NOMO-1 (cell line): ENCODE results near the gene ZBTB7A.

Experiments
- DNase-seq, 2 experiments: peaks; one replicate each; lab custom pipeline; 2025; ENCODE audit not compliant: unreplicated experiment in 2 of 2; lab: John Stamatoyannopoulos, UW

ZBTB7A gene

GRCh38 chr19:4066682-4067395 is at the start of gene ZBTB7A:
ZBTB7A (minus strand) TSS chr19:4066899; CDS start chr19:4055232, 11,667 bp downstream.
- DNase-seq = peak; percentile 87 to 88

GRCh38 chr19:4115818-4116385 is 49.2 kb upstream of the ZBTB7A start:
- no peak for DNase-seq

DNA sequence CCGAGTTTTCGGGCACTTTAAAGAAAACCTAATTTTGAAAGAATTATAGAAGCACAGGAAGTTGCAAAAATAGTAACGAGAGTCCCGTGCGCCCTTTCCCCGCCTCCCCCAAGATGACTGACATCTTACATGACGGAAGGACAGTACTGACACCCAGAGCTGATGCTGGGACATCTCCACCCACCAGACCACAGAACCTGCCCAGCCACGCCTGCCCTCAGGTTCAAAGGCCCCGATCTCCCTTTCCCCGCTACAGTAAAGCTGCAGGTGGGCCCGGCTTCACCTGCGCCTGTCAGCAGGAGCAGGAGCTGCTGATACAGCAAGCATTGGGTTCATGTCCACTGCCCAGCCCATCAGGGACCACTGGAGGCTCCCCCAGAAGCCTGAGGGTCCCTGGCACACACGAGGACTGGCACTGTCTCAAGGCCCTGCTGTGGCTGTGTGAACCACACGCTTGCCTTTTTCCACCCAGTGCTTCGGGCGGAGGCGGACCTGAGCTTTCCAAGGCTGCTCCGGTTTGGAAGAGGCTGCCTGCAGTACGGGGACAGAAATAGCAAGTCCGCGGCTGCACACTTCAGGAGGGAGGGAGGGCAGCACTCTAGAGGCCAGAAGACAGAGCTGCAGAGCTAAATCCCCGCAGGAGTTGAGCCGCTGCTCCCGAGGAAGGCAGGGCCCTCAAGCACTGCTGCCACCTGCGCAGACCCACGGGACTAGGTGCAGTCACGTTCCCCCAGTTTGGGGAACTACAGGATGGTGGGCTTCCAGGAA is 48.5 kb upstream of the ZBTB7A start:
- peak; percentile 73 to 76 for DNase-seq

GRCh38 chr19:4114181-4114580 is 47.5 kb upstream of the ZBTB7A start:
- no peak for DNase-seq

- DNase-seq = no peak
Measured at GRCh38 chr19:4113398-4114088, 46.8 kb upstream of the ZBTB7A start.

- no peak for DNase-seq
Measured at GRCh38 chr19:4112367-4112766, 45.7 kb upstream of the ZBTB7A start.

DNA sequence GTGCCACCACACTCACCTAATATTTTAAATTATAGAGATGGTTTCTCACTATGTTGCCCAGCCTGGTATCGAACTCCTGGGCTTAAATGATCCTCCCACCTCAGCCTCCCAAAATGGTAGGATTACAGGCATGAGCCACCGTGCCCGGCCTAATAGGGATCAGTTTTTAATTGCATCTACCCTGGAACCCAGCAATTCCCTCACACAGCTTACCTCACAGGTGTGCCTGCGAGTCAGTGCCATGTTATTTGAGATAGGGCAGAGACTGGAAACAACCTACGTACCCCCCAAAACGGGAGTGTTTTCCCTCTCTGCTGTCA is 42.9 kb upstream of the ZBTB7A start:
- DNase-seq = no peak

DNA sequence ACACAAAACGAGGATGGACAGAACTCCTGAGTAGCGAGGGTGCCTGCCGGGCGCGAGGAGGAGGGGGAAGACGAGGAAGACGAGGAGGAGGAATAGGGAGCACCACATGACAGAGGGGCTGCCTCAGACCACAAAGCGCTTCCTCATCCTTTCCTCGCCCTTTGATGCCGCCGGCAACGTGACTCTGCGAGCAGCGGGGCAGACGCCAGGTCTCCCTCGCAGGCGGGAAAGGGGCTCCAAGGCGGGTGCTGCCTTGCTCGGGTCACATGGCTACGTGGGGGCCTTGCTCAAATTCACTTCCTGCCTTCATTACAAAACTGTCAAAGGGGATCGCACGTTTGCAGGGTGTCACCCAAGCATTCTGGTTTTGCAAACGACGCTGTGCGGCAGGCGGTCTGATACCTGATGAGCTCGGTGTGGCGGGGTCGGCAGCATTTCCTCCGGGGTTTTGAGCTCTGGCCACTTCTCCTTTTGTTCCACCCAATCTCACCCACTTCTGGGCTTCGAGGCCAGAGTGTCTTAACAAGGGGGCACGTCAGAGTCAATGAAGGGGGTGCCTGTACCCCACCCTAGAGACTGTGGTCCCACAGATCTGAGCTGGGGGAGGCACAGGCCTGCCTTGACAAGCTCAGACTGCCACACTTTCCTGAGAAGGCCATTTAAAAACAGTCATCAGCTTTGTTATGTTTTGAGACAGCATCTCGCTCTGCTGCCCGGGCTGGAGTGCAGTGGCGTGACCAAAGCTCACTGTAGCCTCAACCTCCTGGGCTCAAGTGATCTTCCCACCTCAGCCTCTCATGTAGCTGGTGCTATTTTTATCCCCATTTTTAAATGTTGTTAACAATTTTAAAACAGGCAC is 42.3 kb upstream of the ZBTB7A start:
- DNase-seq = peak; percentile 96 to 98

GRCh38 chr19:4103080-4103433 is 36.4 kb upstream of the ZBTB7A start:
- DNase-seq = no peak

GRCh38 chr19:4102339-4103079 is 35.8 kb upstream of the ZBTB7A start:
- no peak for DNase-seq

DNA sequence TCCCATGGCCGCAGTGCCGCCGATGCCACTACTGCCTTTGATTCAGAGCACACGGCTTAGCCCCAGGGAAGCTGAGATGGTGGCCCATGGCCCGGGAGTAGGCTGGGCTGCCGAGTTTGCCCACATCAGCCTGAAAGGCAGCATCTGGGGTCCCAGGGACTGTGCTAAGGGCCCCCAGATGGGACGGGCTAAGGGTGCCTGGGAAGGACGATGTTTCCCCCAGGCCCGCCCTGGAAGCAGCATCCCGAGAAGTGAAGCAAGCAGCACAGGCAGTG is 34.7 kb upstream of the ZBTB7A start:
- DNase-seq = no peak

GRCh38 chr19:4100647-4101495 is 34.2 kb upstream of the ZBTB7A start:
- DNase-seq = no peak

- DNase-seq = no peak
Measured at GRCh38 chr19:4099041-4099764, 32.5 kb upstream of the ZBTB7A start.

- no peak for DNase-seq
Measured at GRCh38 chr19:4098493-4098892, 31.8 kb upstream of the ZBTB7A start.

DNA sequence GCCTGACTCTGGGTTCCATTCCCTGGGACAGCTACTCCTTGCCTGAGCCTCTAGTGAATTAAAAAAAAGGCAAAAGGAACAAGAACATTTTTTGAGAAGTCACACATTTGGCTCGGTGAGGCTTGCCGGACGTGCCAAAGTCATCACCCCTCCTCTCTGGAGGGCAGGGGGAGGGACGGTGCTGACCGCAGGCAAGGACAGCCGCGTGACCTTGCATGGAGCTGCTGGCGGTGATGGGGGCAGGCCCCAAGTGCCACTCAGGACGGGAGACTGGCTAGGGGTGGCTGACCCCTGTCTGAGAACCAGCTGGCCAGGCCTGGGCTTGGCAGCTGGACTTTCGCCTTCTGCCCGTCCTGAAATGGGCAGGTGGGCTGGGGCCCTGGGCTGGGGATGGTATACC is 30.8 kb upstream of the ZBTB7A start:
- DNase-seq = no peak

- DNase-seq = no peak
Measured at GRCh38 chr19:4096049-4096892, 29.6 kb upstream of the ZBTB7A start.

DNA sequence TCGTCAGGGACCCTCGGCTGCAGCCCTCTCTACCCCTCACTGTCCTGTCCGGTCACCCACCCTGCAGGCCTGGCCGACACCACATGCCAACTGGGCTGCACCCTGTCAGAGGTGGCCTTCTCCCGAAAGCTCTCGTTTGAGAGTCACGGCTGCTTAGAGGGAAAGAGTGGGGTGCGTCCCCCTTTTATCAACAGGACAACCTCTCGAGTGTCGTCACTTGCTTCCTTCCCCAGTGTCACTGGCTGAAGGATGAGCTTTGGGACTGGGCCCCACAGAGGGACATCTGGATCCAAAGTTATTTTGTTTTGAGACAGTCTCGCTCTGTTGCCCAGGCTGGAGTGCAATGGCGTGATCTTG is 28.8 kb upstream of the ZBTB7A start:
- no peak for DNase-seq
